Kidney (tissue), 14 donors: ENCODE results near the gene EPHB4. TPM values are rescaled to one million over a fixed set of nuclear protein-coding genes. Genes with fewer than 3 reads are reported as not detected.

Experiments used
- DNase-seq, 5 donors: peaks; one replicate each; pipeline ENCODE4 v3.0.0-alpha.2; 2013 to 2020
- FAIRE-seq: peaks from 2 replicates; lab custom pipeline; 2012; peaks lifted over from hg19 to GRCh38; lab: Jason Lieb, UNC
- H3K27ac ChIP-seq, 2 donors: one replicate each; pipeline ENCODE4 v1.7.0; 2013; ENCODE audit warnings: low read depth in 2 of 2, low read length in 2 of 2, inconsistent platforms in 1 of 2
- H3K27me3 ChIP-seq: one replicate; pipeline ENCODE4 v1.7.1; 2013; ENCODE audit warnings: low read length, inconsistent platforms; ENCODE audit not compliant: control insufficient read depth, insufficient read depth
- H3K36me3 ChIP-seq, 3 donors: one replicate each; pipeline versions ENCODE4 v1.7.0 to v1.7.1; 2013; ENCODE audit warnings: low read length in 3 of 3, control low read depth in 1 of 3, inconsistent platforms in 1 of 3; ENCODE audit not compliant: insufficient read depth in 3 of 3, control insufficient read depth in 2 of 3
- H3K4me1 ChIP-seq, 3 donors: one replicate each; pipeline versions ENCODE4 v1.7.0 to v1.7.1; 2013; ENCODE audit warnings: low read length in 3 of 3, inconsistent platforms in 1 of 3, low read depth in 1 of 3; ENCODE audit not compliant: control insufficient read depth in 2 of 3, insufficient read depth in 2 of 3
- H3K4me3 ChIP-seq, 3 donors: one replicate each; pipeline versions ENCODE4 v1.7.0 to v1.8.1; 2013; ENCODE audit warnings: low read length in 3 of 3, control low read depth in 1 of 3, inconsistent platforms in 1 of 3
- H3K9ac ChIP-seq, 3 donors: one replicate each; pipeline versions ENCODE4 v1.7.0 to v1.7.1; 2013; ENCODE audit warnings: low read length in 3 of 3, control low read depth in 1 of 3, inconsistent platforms in 1 of 3
- H3K9me3 ChIP-seq, 3 donors: one replicate each; pipeline versions ENCODE4 v1.7.0 to v1.7.1; 2013; ENCODE audit warnings: low read length in 3 of 3, control low read depth in 1 of 3, inconsistent platforms in 1 of 3; ENCODE audit not compliant: control insufficient read depth in 2 of 3, insufficient read depth in 1 of 3
- intact Hi-C: fragments of 100-400 bp; cut with DNase I; formaldehyde crosslinking; loops from one replicate; pipeline ENCODE4 v1.11.1; 2022
- polyA plus RNA-seq: library from polyadenylated mRNA; stranded (reverse); fragments of 350-450 nt; fragmentation: Illumina TruSeq; extraction: RNeasy Lipid Tissue Mini Kit (QIAGEN cat#74804); gene quantifications from one replicate; pipeline ENCODE4 v1.2.3, GENCODE V29; 2014; ENCODE audit warnings: low read depth, low replicate concordance; ENCODE audit not compliant: insufficient read depth
- total RNA-seq: library from RNA; stranded (reverse); fragmentation: NEBNext Ultra II Directional; extraction: Animal tissue kit (Norgen Biotek cat#: 25700); gene quantifications from one replicate; pipeline ENCODE4 v1.2.1, GENCODE V29; 2021
- TF ChIP-seq, protein P1 (sequence below): IDR thresholded peaks from 3 replicates; pipeline ENCODE4 v1.5.1; 2012; ENCODE audit warnings: mild to moderate bottlenecking, moderate library complexity, borderline replicate concordance; ENCODE audit not compliant: insufficient read depth; ENCODE audit errors: extremely low read depth
- donor health status: control.
- donor health status: control.
- donor health status: control.
- donor health status: control.
- donor health status: control.
- donor health status: DM: yes; HTN: yes; CAD: no.
- donor health status: Normal renal cell carcinoma (clear cell type).

The EPHB4 gene
- total and polyA plus RNA-seq, 2 donors from 2014 or later: 33.2 to 65.5 TPM

DNA sequence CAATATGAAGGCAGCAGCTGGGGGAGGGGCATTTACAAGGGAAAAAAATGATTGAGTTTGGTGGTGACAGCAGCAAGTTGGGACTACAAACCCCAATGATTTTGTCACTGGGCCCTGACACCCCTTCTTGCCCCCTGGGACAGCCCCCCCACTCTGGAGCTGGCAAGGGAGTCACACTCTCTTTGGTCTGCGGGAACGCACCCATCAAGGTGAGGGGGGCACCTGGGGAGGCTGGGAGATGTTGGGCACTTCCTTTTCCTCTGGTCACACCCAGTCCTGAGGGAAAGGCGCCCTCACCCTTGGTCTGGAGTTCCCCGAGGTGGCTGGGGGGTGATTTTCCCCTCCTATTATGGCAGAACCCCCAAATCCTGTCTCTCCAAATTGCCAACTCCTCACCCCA is 24.4 kb downstream of the EPHB4 start:
- intact Hi-C loops: loop anchor here (10.0 kb wide), 1 partner anchor 52 kb away; the partner anchor contains the start of gene SLC12A9
- H3K27me3 ChIP-seq: no peaks in the 10 kb centered on the region
- no peak overlapping the region for H3K27ac ChIP-seq
- no peaks in the 10 kb centered on the region for H3K9me3 ChIP-seq
- H3K4me1 ChIP-seq: peaks cover 0 to 2% (median 0%) of the 10 kb centered on the region in 3 donors
- DNase-seq (no peak), FAIRE-seq (no peak)
- H3K36me3 ChIP-seq: peaks cover 2 to 19% (median 12%) of the 10 kb centered on the region in 3 donors
- no peak overlapping the region for H3K4me3 ChIP-seq
- H3K9ac ChIP-seq: no peak overlapping the region
- TF ChIP-seq, protein P1, sequence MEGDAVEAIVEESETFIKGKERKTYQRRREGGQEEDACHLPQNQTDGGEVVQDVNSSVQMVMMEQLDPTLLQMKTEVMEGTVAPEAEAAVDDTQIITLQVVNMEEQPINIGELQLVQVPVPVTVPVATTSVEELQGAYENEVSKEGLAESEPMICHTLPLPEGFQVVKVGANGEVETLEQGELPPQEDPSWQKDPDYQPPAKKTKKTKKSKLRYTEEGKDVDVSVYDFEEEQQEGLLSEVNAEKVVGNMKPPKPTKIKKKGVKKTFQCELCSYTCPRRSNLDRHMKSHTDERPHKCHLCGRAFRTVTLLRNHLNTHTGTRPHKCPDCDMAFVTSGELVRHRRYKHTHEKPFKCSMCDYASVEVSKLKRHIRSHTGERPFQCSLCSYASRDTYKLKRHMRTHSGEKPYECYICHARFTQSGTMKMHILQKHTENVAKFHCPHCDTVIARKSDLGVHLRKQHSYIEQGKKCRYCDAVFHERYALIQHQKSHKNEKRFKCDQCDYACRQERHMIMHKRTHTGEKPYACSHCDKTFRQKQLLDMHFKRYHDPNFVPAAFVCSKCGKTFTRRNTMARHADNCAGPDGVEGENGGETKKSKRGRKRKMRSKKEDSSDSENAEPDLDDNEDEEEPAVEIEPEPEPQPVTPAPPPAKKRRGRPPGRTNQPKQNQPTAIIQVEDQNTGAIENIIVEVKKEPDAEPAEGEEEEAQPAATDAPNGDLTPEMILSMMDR: no peak

DNA sequence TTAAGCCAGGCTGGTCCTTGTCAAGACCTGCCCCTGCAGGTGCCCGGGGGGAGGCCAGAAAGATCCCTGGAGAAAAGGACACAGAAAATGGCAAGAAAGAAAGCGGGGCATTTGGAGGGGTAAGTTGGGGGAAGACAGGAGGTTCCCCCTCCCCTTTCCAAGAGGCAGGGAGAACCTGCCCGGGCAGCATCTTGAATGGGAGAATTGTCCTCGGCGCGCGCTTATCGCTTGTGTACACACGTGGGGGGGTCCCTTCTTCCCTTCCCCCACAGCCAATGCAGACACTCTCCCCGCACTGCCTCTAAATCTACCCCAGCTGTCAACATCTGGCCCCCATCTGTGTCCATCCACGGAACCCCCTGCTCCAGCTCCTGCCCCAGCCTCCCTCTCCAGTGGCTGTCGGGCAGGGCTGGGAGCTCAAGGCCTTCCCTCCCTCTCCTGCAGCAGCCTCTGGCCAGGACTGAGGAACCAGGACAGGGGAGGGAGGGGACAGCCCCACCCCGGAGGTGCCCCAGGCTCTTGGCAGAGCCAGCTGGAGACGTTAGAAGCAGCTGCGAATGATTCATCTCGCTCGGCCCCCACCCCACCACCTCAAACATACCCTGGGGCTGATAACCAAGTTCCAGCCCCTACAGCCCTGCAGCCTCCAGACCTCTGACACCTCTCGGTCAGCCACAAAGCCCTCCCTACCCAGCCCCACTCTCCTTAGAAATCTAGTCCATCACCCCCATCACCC is 25.3 kb downstream of the EPHB4 start:
- H3K9me3 ChIP-seq: no peaks in the 10 kb centered on the region
- FAIRE-seq (no peak), DNase-seq (no peak)
- no peak overlapping the region for H3K27ac ChIP-seq
- no peaks in the 10 kb centered on the region for H3K27me3 ChIP-seq
- H3K36me3 ChIP-seq: peaks cover 0 to 14% (median 7%) of the 10 kb centered on the region in 3 donors
- H3K9ac ChIP-seq: no peak overlapping the region
- TF ChIP-seq, protein P1: no peak
- intact Hi-C loops: loop anchor here (10.0 kb wide), 1 partner anchor 53 kb away; the partner anchor contains the start of gene SLC12A9
- peaks cover 0 to 2% (median 0%) of the 10 kb centered on the region in 3 donors for H3K4me1 ChIP-seq
- no peak overlapping the region for H3K4me3 ChIP-seq

DNA sequence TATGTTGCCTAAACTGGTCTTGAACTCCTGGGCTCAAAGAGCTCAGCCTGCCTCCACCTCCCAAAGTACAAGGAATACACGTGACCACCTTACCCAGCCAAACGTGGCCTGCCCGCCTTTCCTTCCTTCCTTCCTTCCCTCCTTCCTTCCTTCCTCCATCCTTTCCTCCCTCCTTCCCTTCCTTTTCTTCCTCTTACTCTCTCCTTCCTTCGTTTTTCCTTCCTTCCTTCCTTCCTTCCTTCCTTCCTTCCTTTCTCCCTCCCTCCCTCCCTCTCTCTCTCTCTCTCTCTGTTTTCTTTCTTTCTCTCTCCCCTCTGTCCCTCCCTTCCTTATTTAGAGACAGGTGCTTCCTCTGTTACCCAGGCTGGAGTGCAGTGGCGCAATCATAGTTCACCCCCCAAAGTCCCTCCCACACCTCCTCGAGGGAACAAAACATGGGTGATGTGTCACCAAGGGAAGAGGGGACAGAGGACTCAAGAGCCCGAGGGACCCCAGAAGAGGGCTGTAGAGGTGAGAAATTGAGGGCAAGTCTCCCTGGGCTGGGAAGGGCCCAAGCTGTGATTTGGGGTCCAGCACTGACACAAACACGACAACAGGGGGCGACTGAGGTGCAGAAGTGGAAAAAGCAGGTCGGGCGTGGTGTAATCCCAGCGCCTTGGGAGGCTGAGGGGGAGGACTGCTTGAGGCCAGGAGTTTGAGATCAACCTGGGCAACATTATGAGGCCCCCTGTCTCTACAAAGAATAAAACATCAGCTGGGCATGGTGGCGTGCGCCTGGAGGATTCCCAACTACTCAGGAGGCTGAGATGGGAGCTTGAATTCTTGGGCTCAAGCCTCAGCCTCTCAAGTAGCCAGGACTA is 28.1 kb downstream of the EPHB4 start:
- no peaks in the 10 kb centered on the region for H3K27me3 ChIP-seq
- H3K9ac ChIP-seq: no peak overlapping the region
- no peaks in the 10 kb centered on the region for H3K36me3 ChIP-seq
- no peaks in the 10 kb centered on the region for H3K9me3 ChIP-seq
- DNase-seq (peak in 4 of 5 donors; percentile 58 to 81 (median 66)), FAIRE-seq (no peak)
- TF ChIP-seq, protein P1: peak; percentile 78
- intact Hi-C loops: no loop called here
- no peak overlapping the region for H3K4me3 ChIP-seq
- no peak overlapping the region for H3K27ac ChIP-seq
- peaks cover 0 to 2% (median 0%) of the 10 kb centered on the region in 3 donors for H3K4me1 ChIP-seq
